ENCODE results near the gene SLC9A7.
A peak's percentile ranks its signal among the peaks of the same experiment; 100 is the strongest.

The SLC9A7 gene

DNA sequence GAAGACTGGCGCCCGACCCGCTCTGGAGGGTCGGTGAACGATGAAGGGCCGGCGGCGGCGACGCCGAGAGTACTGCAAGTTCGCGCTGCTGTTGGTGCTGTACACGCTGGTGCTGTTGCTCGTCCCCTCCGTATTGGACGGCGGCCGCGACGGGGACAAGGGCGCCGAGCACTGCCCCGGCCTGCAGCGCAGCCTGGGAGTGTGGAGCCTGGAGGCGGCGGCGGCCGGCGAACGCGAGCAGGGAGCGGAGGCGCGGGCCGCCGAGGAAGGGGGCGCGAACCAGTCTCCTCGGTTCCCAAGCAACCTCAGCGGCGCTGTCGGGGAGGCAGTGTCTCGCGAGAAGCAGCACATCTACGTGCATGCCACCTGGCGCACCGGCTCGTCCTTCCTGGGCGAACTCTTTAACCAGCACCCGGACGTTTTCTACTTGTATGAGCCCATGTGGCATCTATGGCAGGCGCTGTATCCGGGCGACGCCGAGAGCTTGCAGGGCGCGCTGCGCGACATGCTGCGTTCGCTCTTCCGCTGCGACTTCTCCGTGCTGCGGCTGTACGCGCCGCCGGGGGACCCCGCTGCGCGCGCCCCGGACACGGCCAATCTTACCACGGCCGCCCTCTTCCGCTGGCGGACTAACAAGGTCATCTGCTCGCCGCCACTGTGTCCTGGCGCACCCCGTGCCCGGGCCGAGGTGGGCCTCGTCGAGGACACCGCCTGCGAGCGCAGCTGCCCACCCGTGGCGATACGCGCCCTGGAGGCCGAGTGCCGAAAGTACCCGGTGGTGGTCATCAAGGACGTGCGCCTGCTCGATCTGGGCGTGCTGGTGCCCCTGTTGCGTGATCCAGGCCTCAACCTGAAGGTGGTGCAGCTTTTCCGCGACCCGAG lies 184.8 kb downstream of the SLC9A7 start:
- peak in 1 of 2 donors; percentile 43 for DNase-seq (ENCODE audit: low read depth in 2 of 2)

GRCh38 chrX:46573331-46573891 lies 185.5 kb downstream of the SLC9A7 start, which contains the start of gene CHST7:
Gene CHST7, plus strand, starts transcription at chrX:46573765. Its CDS starts 167 bp downstream, at chrX:46573932.
- DNase-seq (ENCODE audit: low read depth in 2 of 2), result no peak

- DNase-seq (ENCODE audit: low read depth in 2 of 2), result no peak
Measured at GRCh38 chrX:46572340-46572936, 186.5 kb downstream of the SLC9A7 start.

- no peak for DNase-seq (ENCODE audit: low read depth in 2 of 2)
Measured at GRCh38 chrX:46571423-46572339, 187.2 kb downstream of the SLC9A7 start.

DNA sequence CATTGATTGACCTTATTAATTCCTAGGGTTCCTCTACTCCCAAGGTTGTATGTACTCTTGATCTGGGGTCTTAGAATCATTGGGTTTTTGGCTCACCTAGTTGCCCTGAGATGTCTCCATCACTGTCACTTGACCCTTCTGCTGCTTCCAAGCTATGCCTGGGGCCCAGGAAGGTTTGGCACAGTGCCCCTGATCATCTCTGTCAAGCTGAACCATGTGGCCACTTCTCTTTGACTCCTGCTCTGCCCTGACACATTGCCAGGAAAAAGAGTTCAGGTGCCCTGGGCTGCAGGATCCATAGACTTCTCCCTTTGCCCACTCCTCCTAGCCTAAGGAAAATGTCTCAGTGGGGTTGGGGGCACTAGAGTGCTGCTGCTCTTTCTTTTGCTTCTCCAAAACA lies 189.3 kb downstream of the SLC9A7 start:
- no peak for DNase-seq (ENCODE audit: low read depth in 2 of 2)

- no peak for DNase-seq (ENCODE audit: low read depth in 2 of 2)
Measured at GRCh38 chrX:46567388-46567787, 191.5 kb downstream of the SLC9A7 start.

DNA sequence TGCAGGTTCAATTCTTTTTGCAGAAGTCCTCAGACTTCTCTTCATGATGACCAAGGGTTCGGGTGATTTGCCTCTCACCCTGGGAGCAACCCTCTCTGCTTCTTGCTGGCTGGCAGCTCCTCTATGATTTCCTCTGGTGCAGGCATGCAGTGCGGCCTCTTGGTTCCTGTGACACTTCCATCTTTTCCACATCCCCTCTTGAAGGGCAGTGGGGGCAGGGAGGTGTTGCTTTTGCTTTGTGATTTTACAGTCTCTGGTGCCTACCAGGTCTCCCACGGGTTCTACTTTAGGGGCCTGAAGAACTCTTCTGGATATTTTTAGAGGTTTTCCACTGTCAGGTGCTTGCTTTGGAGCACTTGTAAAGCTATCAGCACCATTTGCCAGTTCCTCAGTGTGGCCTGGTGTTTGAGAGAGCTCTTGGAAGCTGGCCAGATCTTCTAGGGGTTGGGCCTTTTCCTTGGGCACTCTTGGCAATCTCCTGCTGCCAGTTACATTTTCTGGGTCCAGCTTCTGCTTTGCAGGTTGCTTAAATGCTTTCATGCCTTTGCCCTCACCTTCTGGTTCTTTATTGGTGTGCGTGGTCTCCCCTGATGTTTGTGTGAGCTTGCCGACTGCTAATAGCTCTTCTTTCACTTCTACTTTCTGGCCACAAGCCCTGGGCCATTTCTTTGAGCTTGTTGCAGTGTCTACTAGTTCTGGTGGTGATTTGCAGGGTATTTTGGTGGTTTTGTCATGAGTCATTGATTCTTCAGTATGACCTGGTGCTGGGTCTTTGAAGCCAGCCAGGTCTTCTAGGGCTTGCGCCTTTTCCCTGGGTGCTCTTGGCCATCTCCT lies 196.9 kb downstream of the SLC9A7 start:
- no peak for DNase-seq (ENCODE audit: low read depth in 2 of 2)

DNA sequence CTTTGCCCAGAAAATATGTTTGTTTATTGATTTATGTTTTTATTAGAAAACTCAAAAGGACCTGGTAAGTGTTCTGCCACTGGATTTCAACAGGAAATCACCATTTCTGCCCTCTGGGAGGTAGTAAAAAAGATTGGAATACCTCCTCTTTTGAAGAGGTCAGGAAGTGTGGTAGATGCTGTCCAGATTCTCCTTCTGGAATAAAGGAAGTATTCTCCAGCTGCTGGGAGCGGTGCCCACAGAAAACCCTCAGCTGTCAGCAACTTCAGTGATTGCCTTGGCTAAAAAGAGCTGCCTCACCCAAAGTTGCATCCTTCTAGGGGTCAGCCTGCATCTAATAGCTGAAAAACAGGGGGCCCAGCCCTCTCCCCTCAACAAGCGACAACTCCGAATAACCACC lies 199.9 kb downstream of the SLC9A7 start:
- no peak for DNase-seq (ENCODE audit: low read depth in 2 of 2)

GRCh38 chrX:46554942-46555341 lies 204.0 kb downstream of the SLC9A7 start:
- no peak for DNase-seq (ENCODE audit: low read depth in 2 of 2)

- no peak for DNase-seq (ENCODE audit: low read depth in 2 of 2)
Measured at GRCh38 chrX:46553935-46554334, 205.0 kb downstream of the SLC9A7 start.

DNA sequence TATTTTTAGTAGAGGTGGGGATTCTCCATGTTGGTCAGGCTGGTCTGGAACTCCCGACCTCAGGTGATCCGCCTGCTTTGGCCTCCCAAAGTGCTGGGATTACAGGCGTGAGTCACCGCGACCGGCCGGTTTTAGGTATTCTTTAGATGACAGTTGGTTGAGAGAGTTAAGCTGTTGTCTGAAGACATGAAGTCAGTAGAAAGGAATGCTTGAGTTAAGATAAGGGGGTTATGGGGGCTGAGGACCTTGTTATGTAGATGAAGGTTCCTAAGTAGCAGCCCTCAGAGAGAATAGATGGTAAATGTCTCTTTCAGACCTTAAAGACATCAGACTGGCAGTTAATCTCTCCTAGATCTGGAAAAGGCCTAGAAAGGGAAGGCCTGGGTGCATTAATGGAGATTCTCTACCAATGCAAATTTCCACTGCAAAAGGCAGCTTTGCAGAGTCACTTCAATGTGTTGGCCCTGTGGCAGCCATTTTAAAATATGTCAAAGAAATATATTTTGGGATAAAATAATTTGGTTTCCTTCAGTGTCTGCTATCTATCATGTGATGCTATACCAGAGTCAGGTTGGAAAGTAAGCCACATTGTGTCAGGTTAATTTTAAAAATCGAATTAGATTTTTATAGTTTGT lies 207.3 kb downstream of the SLC9A7 start:
- no peak for DNase-seq (ENCODE audit: low read depth in 2 of 2)

GRCh38 chrX:46549914-46550313 lies 209.0 kb downstream of the SLC9A7 start:
- no peak for DNase-seq (ENCODE audit: low read depth in 2 of 2)

Measured in activated CD8-positive, alpha-beta memory T cell treated with anti-CD3 and anti-CD28 coated beads for 4 hours (primary cell).